ENCODE results near the gene MRPS22.

DNA sequence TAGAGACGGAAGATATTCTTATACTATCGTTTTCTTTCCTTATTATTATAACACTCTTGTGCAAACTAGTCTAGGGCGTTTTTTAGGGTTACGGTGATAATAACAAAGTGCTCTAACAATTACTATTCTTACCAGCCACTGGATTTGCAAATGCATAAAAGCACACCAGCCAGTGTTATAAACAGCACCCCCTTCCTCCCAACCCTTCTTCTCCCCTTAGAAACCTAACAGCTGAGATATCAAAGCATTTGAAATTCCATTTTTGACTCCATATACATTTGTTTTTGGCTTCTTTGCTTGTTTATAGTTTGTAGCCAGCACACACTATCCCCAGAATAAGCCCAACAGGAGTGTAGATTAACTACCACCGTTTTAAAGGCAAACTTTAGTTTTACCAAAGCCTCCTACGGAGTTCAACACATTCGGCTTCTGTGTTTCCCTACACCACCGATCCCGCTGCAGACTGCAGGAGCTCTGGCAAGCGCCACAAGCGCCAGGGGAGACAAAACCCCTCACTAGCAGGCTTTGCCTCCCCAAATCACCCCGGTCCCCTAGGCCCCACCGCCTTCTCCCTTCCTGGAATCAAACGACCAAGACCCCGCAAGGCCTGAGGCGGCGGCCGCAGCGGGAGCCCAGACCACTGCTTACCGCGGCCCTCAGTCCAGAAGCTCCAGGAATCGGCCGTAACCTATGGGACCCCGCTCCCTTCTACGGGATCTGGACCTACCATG lies 45.2 kb downstream of the MRPS22 start:
- no peak for TF ChIP-seq POLR2A (IDR thresholded peaks at IDR 0.05)
- TF ChIP-seq, protein P1, sequence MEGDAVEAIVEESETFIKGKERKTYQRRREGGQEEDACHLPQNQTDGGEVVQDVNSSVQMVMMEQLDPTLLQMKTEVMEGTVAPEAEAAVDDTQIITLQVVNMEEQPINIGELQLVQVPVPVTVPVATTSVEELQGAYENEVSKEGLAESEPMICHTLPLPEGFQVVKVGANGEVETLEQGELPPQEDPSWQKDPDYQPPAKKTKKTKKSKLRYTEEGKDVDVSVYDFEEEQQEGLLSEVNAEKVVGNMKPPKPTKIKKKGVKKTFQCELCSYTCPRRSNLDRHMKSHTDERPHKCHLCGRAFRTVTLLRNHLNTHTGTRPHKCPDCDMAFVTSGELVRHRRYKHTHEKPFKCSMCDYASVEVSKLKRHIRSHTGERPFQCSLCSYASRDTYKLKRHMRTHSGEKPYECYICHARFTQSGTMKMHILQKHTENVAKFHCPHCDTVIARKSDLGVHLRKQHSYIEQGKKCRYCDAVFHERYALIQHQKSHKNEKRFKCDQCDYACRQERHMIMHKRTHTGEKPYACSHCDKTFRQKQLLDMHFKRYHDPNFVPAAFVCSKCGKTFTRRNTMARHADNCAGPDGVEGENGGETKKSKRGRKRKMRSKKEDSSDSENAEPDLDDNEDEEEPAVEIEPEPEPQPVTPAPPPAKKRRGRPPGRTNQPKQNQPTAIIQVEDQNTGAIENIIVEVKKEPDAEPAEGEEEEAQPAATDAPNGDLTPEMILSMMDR (IDR thresholded peaks at IDR 0.05), result no peak

Measured in sigmoid colon (tissue), 3 donors.